GM19455 (cell line): Measurements from ENCODE around the gene NBR1.
"Not testable (repeated sequence)": the region's sequence is repeated elsewhere in the genome, so short reads cannot be mapped to it uniquely, and the experiment has no call there.

Experiments used
- ATAC-seq: cut with Tn5 transposase; IDR thresholded peaks from one replicate; pipeline ENCODE4 v1.9.1; 2021; ENCODE audit not compliant: unreplicated experiment

The NBR1 gene

GRCh38 chr17:43153197-43153835 lies 17.7 kb upstream of the NBR1 start:
- not testable (repeated sequence) for ATAC-seq

- no peak for ATAC-seq
Observed at GRCh38 chr17:43155666-43156065, 15.3 kb upstream of the NBR1 start.

GRCh38 chr17:43159232-43159631 lies 11.8 kb upstream of the NBR1 start:
- ATAC-seq, result not testable (repeated sequence)

GRCh38 chr17:43159957-43160356 lies 11.1 kb upstream of the NBR1 start:
- ATAC-seq, result not testable (repeated sequence)

GRCh38 chr17:43165971-43166370 lies 5.0 kb upstream of the NBR1 start:
- ATAC-seq, result not testable (repeated sequence)

GRCh38 chr17:43169561-43170139 lies 1.4 kb upstream of the NBR1 start:
- peak; percentile 19 for ATAC-seq

GRCh38 chr17:43170140-43170765 lies 761 bp upstream of the NBR1 start:
- peak; percentile 55 for ATAC-seq

GRCh38 chr17:43171586-43172487 lies 823 bp downstream of the NBR1 start:
- no peak for ATAC-seq

GRCh38 chr17:43175213-43176118 lies 4.5 kb downstream of the NBR1 start:
- ATAC-seq, result no peak

- no peak for ATAC-seq
Observed at GRCh38 chr17:43176119-43176570, 5.1 kb downstream of the NBR1 start.

GRCh38 chr17:43183921-43184320 lies 12.9 kb downstream of the NBR1 start:
- no peak for ATAC-seq

GRCh38 chr17:43186656-43187055 lies 15.6 kb downstream of the NBR1 start:
- ATAC-seq, result not testable (repeated sequence)

GRCh38 chr17:43193251-43193650 lies 22.2 kb downstream of the NBR1 start:
- ATAC-seq, result no peak

GRCh38 chr17:43199633-43200032 lies 28.6 kb downstream of the NBR1 start:
- ATAC-seq, result no peak

- no peak for ATAC-seq
Observed at GRCh38 chr17:43200127-43200526, 29.1 kb downstream of the NBR1 start.

- not testable (repeated sequence) for ATAC-seq
Observed at GRCh38 chr17:43203013-43203412, 32.0 kb downstream of the NBR1 start.

GRCh38 chr17:43210576-43210975 lies 39.6 kb downstream of the NBR1 start:
- ATAC-seq, result no peak

- no peak for ATAC-seq
Observed at GRCh38 chr17:43211123-43211479, 40.1 kb downstream of the NBR1 start.

- ATAC-seq, result peak; percentile 68
Observed at GRCh38 chr17:43211480-43212402, 40.7 kb downstream of the NBR1 start, which contains the start of gene TMEM106A. Gene TMEM106A, plus strand, starts transcription at chr17:43211875. Its CDS starts 1,167 bp downstream, at chr17:43213042.
